Stomach (tissue), 9 donors: ENCODE data around the gene TMEM198. TPM values are rescaled to one million over a fixed set of nuclear protein-coding genes. Genes with fewer than 3 reads are reported as not detected.
A peak's percentile ranks its signal among the peaks of the same experiment; 100 is the strongest.

Experiments
- DNase-seq, 2 donors: peaks; one replicate each; pipeline versions ENCODE4 v3.0.0 to v3.0.0-alpha.2; 2013 to 2019
- H3K27ac ChIP-seq, 5 donors: fragments of 200-600 bp in 4 of 5; sonication (generic) in 4 of 5; one replicate each; pipeline ENCODE4 v1.5.1; 2013 to 2019; ENCODE audit warnings: mild to moderate bottlenecking in 1 of 5, moderate library complexity in 1 of 5
- H3K27me3 ChIP-seq, 3 donors: fragments of 200-600 bp; sonication (generic); one replicate each; pipeline ENCODE4 v1.5.1; 2017 to 2019; ENCODE audit warnings: mixed run types in 1 of 3
- H3K36me3 ChIP-seq, 4 donors: fragments of 200-600 bp; sonication (generic); 1 replicate in 3 of 4; 2 replicates in 1 of 4; pipeline ENCODE4 v1.5.1; 2016 to 2019
- H3K4me1 ChIP-seq, 4 donors: fragments of 200-600 bp; sonication (generic); one replicate each; pipeline ENCODE4 v1.5.1; 2016 to 2019
- H3K4me3 ChIP-seq, 4 donors: fragments of 200-600 bp; sonication (generic) in 3 of 4; one replicate each; pipeline ENCODE4 v1.5.1; 2016 to 2019; ENCODE audit warnings: mild to moderate bottlenecking in 1 of 4
- H3K9me3 ChIP-seq, 4 donors: fragments of 200-600 bp; sonication (generic); one replicate each; pipeline ENCODE4 v1.5.1; 2016 to 2019
- EP300 ChIP-seq: sonication (generic); formaldehyde crosslinking; IDR thresholded peaks from one replicate; pipeline ENCODE4 v1.6.1; 2017; ENCODE audit warnings: antibody characterized with exemption
- POLR2A ChIP-seq, 4 donors: fragments of 450-650 bp; IDR thresholded peaks; one replicate each; pipeline ENCODE4 v1.6.1; 2016; ENCODE audit warnings: antibody characterized with exemption in 4 of 4, control low read depth in 2 of 4, mild to moderate bottlenecking in 1 of 4, moderate library complexity in 1 of 4
- POLR2AphosphoS5 ChIP-seq, 3 donors: sonication (generic); formaldehyde crosslinking; IDR thresholded peaks; one replicate each; pipeline ENCODE4 v1.6.1; 2016; ENCODE audit warnings: antibody characterized with exemption in 3 of 3
- WGBS, 5 donors: extraction: QIAGEN DNeasy Blood & Tissue Kit in 3 of 5; methylation state at CpG; one replicate each; pipeline versions ENCODE4 v1.1.5 to v1.1.7; 2013 to 2018; 5-methylcytosine and 5-hydroxymethylcytosine counted together
- intact Hi-C: fragments of 100-400 bp; cut with DNase I; formaldehyde crosslinking; loops from one replicate; pipeline ENCODE4 v1.15.1; 2023; ENCODE audit warnings: low total_unique reads
- polyA plus RNA-seq, 3 donors: library from polyadenylated mRNA; stranded (reverse); fragments of 200-250 nt; gene quantifications; one replicate each; pipeline ENCODE4 v1.2.3, GENCODE V29; 2013
- total RNA-seq, 5 donors: library from RNA; depleted of rRNA; stranded (reverse); fragments of >200 nt; gene quantifications; one replicate each; pipeline versions ENCODE4 v1.1.0 to v1.2.3, GENCODE V29; 2014 to 2016
- TF ChIP-seq, protein P1 (sequence below), 7 experiments: fragments of 450-650 bp in 4 of 7; fragments of 200-600 bp in 3 of 7; sonication (generic) in 3 of 7; IDR thresholded peaks; one replicate each; pipeline ENCODE4 v1.5.1; 2016 to 2019; ENCODE audit warnings: antibody characterized with exemption in 7 of 7, control low read depth in 2 of 7, mild to moderate bottlenecking in 1 of 7
- donor health status: healthy with polysubstance abuse.
- donor health status: Bipolar disorder and iron deficiency.
- donor health status: healthy.

TMEM198 gene
- total and polyA plus RNA-seq, 8 donors: 0.92 to 7.5 (median 2.4) TPM; not detected in 2

GRCh38 chr2:219559156-219559915 lies 15.5 kb downstream of the TMEM198 start:
- Histone ChIP-seq H3K27me3 (peaks cover 0 to under 1% (median 0%) of the 10 kb centered on the region in 3 donors), H3K4me3 (no peak overlapping the region), H3K9me3 (no peaks in the 10 kb centered on the region), H3K27ac (no peak overlapping the region), H3K4me1 (peaks cover 0 to 8% (median 0%) of the 10 kb centered on the region in 4 donors), H3K36me3 (peaks cover 0 to 49% (median 14%) of the 10 kb centered on the region in 4 donors)
- WGBS, 5 donors: 90 to 94% (median 92%) methylated on average over 20 of the region's 20 CpGs
- TF ChIP-seq EP300 (no peak), POLR2A (IDR thresholded peaks at IDR 0.05) (no peak), POLR2AphosphoS5 (IDR thresholded peaks at IDR 0.05) (no peak)
- TF ChIP-seq, protein P1, sequence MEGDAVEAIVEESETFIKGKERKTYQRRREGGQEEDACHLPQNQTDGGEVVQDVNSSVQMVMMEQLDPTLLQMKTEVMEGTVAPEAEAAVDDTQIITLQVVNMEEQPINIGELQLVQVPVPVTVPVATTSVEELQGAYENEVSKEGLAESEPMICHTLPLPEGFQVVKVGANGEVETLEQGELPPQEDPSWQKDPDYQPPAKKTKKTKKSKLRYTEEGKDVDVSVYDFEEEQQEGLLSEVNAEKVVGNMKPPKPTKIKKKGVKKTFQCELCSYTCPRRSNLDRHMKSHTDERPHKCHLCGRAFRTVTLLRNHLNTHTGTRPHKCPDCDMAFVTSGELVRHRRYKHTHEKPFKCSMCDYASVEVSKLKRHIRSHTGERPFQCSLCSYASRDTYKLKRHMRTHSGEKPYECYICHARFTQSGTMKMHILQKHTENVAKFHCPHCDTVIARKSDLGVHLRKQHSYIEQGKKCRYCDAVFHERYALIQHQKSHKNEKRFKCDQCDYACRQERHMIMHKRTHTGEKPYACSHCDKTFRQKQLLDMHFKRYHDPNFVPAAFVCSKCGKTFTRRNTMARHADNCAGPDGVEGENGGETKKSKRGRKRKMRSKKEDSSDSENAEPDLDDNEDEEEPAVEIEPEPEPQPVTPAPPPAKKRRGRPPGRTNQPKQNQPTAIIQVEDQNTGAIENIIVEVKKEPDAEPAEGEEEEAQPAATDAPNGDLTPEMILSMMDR (IDR thresholded peaks at IDR 0.05): no peak
- no peak for DNase-seq
- intact Hi-C loops: no loop called here

DNA sequence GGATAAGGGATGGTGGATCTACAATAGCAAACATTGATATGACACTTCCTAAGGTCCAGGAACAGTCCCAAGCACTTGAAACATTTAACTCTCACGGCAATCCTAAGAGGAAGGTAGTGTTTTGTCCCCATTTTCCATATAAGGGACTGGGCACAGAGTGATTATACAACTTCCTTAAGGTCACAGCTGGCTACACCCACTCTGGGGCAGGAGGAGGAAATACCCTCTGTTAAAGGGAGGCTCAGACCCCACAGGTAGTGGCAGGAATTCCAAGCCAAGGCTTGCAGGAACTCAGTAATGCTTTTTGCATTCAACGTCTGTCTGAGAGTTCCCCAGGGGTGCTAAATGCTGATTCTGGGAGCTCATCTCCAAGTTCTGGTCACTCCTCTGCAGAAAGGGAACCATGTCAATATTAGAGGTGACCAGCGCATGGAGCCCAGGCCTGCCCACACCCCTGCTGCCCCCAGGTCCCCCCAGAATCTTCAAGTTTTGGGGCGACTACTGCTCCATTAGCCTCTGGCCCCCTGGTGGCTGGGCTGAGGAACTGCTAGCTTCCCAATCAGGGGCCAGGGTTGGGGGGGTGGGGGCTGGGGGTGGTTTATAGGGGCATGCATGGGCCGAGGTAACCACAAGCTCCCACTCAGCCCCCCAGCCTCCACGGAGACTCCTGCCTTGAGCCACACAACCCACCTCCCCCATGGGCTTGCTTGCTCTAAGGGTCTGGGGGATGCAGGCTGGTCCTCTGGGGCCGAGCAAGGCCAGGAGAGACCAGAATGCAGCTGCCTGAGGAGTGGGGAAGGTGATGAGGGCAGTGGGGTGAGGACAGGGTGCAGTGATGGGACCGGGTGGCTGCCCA lies 16.4 kb downstream of the TMEM198 start:
- Histone ChIP-seq H3K9me3 (no peaks in the 10 kb centered on the region), H3K27ac (no peak overlapping the region), H3K27me3 (no peaks in the 10 kb centered on the region), H3K4me3 (no peak overlapping the region), H3K4me1 (peaks cover 0 to 8% (median 0%) of the 10 kb centered on the region in 4 donors), H3K36me3 (peaks cover 0 to 58% (median 15%) of the 10 kb centered on the region in 4 donors)
- no peak for TF ChIP-seq POLR2A (IDR thresholded peaks at IDR 0.05)
- TF ChIP-seq, protein P1 (IDR thresholded peaks at IDR 0.05): peak in 3 of 7 experiments; percentile 85 to 92 (median 88)
- WGBS, 5 donors: 29 to 39% (median 32%) methylated on average over 6 to 8 of the region's 8 CpGs
- intact Hi-C loops: no loop called here
- DNase-seq: no peak

- no peak for DNase-seq
- Histone ChIP-seq H3K36me3 (peaks cover 0 to 60% (median 14%) of the 10 kb centered on the region in 4 donors), H3K4me3 (no peak overlapping the region), H3K9me3 (no peaks in the 10 kb centered on the region), H3K27ac (no peak overlapping the region), H3K27me3 (no peaks in the 10 kb centered on the region), H3K4me1 (peaks cover 0 to 8% (median 0%) of the 10 kb centered on the region in 4 donors)
- WGBS, 5 donors: 76 to 92% (median 89%) methylated on average over 3 of the region's 3 CpGs
- TF ChIP-seq POLR2AphosphoS5 (IDR thresholded peaks at IDR 0.05) (no peak), EP300 (no peak), POLR2A (IDR thresholded peaks at IDR 0.05) (no peak)
- TF ChIP-seq, protein P1 (IDR thresholded peaks at IDR 0.05): no peak
- intact Hi-C loops: no loop called here
Observed at GRCh38 chr2:219560893-219561178, 17.0 kb downstream of the TMEM198 start.

DNA sequence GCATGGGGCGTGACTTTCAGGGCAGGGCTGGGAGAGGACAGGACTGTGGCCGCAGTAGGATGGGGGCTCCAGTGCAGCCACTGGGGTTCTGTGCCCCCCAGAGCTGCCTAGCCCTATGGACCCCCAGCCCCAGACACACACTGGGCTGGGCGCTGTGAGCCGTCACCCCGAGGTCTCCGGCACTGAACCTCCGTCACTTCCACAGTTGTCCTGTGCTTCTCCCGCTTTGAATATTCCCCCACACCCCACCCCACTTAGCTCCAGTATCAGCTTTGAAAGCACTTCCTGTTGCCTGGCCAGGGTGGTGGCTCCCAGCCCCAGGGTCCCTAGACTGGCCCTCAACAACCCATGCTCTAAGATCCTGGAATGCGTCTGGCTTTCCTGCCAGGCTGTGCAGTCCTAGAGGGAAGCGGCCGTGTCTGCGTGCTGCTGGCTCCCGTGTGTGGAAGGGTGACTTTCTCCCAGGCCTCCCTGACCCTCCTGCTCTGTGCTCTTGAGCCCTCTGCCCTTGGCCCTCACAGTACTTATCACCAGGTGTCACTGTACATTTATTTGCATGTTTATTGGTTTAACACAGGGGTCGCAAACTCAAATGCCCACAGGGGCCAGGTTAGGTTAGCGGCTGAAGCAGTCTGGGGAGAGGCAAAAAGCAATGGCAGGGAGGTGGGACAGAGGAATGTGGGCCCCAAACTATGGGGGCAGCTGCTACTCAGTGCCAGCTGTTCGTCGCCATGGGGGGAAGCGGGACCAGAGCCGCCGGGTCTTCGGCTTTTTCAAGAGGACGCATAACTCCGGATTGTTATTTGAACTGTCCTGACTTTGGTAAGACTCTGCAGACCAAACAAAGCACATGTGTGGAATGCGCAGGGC lies 17.6 kb downstream of the TMEM198 start:
- 70 to 79% (median 77%) methylated on average over 23 to 24 of the region's 24 CpGs for WGBS, 5 donors
- H3K9me3 ChIP-seq: no peaks in the 10 kb centered on the region
- no peak for TF ChIP-seq POLR2A (IDR thresholded peaks at IDR 0.05)
- TF ChIP-seq POLR2AphosphoS5 (IDR thresholded peaks at IDR 0.05): no peak
- no peak for TF ChIP-seq EP300
- TF ChIP-seq, protein P1 (IDR thresholded peaks at IDR 0.05): no peak
- H3K4me1 ChIP-seq: peaks cover 0 to 8% (median 0%) of the 10 kb centered on the region in 4 donors
- no peaks in the 10 kb centered on the region for H3K27me3 ChIP-seq
- no peak overlapping the region for H3K27ac ChIP-seq
- DNase-seq: no peak
- intact Hi-C loops: no loop called here
- H3K36me3 ChIP-seq: peaks cover 0 to 60% (median 14%) of the 10 kb centered on the region in 4 donors
- H3K4me3 ChIP-seq: no peak overlapping the region
